SKM-1 (cell line): ENCODE measurements around the gene WNT4.
A peak's percentile ranks its signal among the peaks of the same experiment; 100 is the strongest.
"Not testable (repeated sequence)": the region's sequence is repeated elsewhere in the genome, so short reads cannot be mapped to it uniquely, and the experiment has no call there.

Experiments used
- DNase-seq: peaks from one replicate; lab custom pipeline; 2025; ENCODE audit not compliant: unreplicated experiment; lab: John Stamatoyannopoulos, UW

WNT4 gene

DNA sequence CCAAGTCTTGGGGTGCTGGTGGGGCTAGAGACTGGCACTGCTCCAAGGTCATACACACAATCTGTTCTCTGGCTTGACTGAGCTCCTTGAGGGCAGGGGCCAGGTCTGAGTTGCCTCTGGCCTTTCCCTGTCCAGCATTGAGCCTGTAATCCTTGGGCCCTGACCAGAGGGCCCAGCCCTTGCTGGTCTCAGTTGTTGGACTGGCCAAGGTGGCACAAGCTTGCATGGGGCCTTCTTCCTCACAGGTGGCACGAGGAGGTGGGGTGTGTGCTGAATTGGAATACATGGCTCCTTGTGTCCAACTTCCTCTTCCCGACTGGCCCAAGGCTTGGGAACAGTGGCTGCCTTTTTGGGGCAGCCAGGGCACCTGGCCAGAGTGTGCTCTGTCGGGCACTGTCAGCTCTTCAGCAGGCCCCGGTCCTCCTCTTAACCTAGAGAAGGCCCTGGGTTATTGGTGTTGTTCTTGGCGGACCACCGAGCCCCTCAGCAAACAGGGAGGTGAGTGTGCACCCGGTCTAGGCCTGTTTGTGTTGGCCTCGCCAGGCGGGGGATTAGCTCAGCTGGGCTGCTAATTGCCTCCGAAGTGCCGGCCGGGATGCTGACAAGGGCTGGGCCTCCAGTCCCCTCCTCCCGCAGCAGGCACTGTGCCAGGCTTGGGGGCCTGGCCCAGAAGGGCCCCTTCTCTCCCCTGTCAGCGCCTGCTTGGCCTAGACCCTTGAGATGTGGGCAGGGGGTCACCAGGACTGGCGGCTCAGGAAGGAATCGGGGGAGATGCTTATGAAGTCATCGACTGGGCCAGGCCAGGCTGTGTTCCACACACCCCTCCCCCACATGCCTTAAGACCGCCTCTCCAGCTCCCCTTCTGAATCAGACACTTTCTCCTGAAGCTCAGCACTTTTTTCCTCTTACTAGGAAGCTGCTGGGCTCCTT is 28.5 kb downstream of the WNT4 start:
- no peak for DNase-seq

DNA sequence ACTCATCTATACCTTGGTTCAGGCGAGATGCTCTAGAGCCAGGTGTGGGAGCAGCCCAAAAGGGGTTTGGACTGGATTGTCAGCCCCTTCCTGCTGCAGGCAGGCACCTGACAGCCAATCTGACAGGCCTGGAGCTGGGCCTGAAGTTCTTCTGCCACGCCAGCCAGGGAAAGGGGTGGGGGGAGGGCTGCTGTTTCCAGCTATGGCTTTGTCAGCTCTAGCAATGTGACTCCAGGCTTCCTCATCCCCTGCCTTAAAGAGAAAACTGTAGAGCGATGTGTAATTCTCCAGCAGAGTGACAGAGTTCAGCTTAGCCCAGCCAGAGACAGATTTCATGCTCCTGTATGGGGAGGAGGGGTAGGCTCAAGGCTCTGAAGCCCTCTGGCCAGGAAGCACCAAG is 30.3 kb downstream of the WNT4 start:
- no peak for DNase-seq

GRCh38 chr1:22111620-22112019 is 31.3 kb downstream of the WNT4 start:
- DNase-seq: no peak

DNA sequence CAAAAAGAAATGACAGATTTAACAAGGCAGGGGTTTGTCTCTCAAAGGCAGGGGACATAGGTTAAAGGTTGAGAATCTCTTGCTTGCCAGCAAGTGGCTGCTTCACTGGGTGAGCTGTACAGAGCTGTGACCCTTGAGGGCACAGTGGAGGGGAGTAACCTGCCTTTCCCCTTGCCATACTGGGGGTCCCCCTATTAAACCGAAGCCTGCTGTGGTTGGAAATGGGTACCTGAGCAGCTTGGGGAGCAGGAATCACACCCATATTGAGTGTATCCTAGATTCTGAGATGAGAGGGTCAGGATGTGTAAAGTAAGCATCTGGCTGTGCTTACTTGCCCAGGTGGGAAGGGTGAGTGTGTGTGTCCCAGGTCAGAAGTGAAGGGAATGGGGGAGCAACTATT is 31.8 kb downstream of the WNT4 start:
- DNase-seq: no peak

DNA sequence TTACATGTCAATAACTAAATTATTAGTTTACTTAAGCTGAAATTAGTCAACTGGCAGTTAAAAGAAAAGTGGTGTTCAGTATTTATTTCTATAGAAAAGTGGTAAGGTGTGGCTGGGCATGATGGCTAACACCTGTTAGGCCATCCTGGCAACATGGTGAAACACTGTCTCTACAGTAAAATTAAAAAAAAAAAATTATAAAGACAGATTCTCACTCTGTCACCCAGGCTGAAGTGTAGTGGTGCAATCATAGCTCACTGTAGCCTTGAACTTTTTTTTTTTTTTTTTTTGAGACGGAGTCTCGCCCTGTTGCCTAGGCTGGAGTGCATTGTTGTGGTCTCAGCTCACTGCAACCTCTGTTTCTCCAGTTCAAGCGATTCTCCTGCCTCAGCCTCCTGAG is 32.9 kb downstream of the WNT4 start:
- no peak for DNase-seq

DNA sequence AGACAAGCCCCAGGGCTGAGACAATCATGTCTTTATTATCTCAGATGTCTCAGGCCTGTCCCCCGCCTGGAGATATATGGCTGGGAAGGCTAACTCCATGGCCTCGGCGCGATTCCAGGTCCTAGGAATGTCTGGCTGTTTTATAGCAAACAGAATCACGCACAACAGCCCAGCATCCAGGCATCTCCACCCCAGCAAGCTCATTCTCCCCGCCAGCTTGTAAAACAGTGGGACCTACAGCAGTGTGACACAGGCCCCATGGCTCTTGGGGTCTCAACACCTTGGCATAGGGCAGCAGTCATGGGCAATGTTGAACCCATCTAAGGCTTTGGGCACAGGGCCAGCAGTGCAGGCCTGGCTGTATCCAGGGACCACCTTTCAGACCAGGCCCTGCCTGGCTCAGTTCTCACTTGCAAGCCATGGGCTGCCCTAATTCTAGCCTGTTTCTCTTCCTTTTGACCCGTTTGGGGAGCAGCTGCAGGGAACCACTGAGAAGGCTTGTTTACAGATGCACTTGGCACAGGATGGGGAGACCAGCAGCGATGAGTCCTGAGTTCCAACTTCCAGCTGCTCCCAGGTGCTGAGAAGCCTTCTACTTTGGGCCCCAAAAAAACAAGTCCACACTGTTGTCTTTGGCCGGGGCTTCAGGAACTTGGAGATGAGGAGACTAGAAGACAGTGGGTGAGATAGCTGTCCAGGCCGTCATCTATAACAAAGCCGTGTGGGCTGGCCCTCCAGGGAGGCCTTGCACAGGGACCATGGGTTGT is 34.4 kb downstream of the WNT4 start:
- DNase-seq: no peak

GRCh38 chr1:22107126-22107525 is 35.8 kb downstream of the WNT4 start:
- DNase-seq: no peak

GRCh38 chr1:22105611-22106207 is 37.2 kb downstream of the WNT4 start:
- DNase-seq: peak; percentile 21

DNA sequence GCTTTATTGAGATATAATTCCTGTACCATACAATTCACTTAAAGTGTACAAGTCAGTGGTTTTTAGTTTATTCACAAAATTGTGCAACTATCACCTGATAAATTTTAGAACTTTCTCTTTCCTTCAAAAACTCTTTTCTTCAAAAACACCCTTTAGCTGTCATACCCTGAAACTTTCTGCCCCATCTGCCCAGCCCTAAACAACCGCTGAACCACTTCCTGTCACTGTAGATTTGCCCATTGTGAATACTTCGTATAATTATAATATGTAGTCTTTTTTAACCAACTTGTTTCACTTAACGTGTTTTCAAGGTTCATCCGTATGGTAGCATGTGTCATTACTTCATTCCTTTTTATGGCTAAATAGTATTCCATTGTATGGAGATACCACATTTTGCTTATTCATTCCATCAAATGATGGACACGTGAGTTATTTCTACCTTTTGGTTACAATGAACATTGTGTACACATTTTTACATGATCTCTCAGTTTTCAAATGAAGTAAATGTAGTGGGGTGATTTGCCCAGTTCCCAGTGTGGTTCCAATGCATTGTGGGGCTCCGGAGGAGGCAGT is 37.9 kb downstream of the WNT4 start:
- no peak for DNase-seq

DNA sequence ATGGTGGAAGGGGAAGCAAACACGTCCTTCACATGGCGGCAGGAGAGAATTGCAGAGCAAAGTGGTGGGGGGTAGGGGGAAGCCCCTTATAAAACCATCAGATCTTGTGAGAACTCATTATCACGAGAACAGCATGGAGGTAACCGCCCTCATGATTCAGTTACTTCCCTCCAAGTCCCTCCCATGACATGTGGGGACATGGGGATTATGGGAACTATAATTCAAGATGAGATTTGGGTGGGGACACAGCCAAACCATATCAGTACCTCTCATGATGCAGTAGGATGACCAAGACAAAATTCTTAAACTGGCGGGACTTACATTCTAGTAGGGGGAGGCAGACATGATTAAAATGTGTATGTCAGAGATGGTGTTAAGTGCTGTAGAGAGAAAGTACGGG is 38.8 kb downstream of the WNT4 start:
- no peak for DNase-seq

GRCh38 chr1:22102746-22103145 is 40.2 kb downstream of the WNT4 start:
- no peak for DNase-seq

- DNase-seq: no peak
These were observed 40.9 kb downstream of the WNT4 start for GRCh38 chr1:22101995-22102394.

GRCh38 chr1:22101199-22101598 is 41.7 kb downstream of the WNT4 start:
- DNase-seq: no peak

DNA sequence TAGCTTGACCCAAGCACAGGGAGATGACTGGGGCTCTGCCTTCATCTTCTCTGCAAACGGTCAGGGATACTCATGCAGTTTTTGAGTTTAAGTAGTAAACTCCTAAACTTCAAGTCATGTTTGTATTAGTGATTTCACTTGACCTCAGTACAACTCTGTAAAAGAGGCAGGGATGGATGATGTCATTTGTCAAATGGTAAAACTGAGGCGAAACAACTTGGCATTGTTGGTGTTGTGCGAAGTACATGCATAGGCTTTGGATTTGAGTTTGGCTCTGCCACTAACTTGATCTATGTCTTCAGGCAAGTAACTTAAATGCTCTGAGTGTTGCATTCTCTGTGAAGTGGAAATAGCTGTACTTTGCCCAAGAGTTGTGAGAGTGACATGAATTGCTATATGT is 42.7 kb downstream of the WNT4 start:
- no peak for DNase-seq

DNA sequence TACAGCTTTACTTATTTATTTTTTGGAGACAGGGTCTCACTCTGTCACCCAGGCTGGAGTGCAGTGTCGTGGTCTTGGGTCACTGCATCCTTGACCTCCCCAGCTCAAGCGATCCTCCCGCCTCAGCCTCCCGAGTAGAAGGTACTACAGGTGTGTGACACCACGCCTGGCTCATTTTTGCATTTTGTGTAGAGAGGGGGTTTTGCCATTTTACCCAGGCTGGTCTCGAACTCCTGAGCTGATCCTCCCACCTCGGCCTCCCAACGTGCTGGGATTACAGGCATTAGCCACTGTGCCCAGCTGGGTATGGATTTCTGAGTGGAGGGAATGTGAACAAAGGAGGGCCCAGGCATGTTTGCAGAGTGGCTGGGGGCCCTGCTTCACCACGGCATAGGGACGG is 44.1 kb downstream of the WNT4 start:
- no peak for DNase-seq

DNA sequence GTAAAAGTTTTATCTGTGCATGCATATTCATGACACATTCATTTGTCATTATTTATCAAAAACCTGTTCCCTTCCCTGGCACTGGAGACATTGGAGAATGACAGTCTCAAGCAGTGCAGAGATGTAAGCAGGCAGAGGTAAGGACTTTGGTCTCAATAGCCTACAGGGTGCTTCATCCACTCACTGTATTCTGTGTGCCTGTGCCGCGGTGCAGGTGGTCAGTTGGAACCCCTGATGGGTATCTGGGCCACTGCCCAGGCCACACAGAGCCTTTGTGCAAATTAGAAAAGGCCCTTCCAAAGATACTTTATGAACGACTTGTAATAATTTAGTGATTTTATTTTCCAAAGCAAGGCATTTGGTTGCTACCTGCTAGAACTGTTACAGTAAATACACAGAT is 46.4 kb downstream of the WNT4 start:
- no peak for DNase-seq

DNA sequence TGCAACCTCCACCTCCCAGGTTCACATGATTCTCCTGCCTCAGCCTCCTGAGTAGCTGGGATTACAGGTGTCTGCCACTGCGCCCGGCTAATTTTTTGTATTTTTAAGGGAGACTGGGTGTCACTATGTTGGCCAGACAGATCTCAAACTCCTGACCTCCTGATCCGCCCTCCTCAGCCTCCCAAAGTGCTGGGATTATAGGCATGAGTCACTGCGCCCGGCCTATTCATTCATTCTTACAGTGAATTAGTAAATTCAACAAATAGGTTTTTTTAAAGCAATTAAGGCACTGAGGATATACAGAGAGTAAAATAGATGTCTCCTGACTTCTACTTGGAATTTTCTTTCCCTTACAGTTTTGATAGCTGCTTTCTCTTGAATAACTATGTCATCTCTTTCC is 46.9 kb downstream of the WNT4 start:
- no peak for DNase-seq

GRCh38 chr1:22093513-22093912 is 49.4 kb downstream of the WNT4 start:
- DNase-seq: no peak

DNA sequence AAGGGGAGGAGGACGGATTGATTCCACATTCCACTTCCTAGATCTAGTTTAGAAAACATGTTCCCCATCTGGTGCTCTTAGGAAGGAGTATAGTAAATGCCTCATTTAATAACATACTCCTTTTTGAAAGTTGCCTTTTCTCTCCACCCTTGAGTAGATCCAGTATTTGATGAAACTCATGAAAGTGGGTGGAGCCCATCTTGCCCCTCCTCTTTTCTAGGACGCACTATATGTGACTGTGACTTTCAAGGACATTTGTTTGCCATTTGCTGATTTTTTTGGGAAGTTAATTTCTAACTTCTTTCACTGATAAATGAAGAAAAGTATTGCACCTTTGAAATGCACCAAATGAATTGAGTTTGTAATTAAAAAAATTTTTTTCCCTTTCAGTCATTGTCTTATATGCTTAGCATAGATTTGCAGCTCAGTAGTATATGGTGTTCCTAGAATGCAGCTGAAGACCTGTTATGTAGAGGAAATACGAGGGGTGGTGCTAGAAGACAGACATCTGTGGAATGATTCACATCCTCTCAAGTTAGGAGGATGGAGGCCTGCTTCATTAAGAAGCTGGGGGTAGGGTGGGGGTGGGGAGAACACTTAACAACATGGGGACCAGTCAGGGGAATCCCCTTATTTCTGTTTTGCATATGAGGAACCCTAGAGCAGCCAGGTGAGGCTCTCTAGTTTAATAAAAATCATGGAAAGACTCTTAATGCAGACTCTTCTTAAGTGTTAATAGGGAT is 50.7 kb downstream of the WNT4 start:
- DNase-seq: not testable (repeated sequence)

DNA sequence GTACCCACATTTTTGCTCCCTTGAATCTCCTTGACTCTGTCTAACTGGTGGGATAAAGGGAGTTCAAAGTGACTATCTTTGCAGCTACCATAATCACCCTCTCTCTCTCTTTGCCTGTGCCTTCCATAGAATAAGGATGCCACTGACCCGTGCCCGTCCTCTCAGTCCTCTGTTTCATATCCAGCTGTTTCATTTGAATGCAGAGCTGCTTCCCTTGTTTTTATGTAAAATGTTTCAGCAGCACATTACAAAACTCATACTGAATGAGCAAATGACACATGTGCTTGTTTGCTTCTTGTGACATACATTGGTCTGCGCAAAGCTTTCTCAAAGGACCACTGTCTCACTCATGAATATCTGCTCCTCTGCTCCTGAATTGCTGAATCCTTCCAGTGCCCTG is 52.0 kb downstream of the WNT4 start:
- no peak for DNase-seq

DNA sequence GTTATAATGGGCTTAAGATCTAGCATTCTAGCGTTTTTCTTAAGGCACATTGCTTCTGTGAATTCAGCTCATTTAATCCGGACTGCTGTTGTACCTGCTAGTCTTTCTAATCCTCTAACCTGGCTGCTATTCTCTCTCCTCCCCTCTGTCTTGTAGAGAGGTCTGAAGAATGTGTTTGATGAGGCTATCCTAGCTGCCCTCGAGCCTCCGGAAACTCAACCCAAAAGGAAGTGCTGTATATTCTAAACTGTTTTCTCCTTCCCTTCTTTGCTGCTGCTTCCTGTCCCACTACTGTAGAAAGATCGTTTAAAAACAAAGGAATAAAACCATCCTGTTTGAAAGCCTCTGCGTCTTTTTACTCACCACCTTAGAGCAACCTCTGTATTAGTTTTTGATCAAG is 53.1 kb downstream of the WNT4 start:
- no peak for DNase-seq
